Tibial artery (tissue), 4 donors: ENCODE data around the gene SIK1.
"Not testable (repeated sequence)": the region's sequence is repeated elsewhere in the genome, so short reads cannot be mapped to it uniquely, and the experiment has no call there.

Experiments used
- DNase-seq, 2 donors: peaks; one replicate each; pipeline ENCODE4 v3.0.0-alpha.2; 2019
- H3K27ac ChIP-seq, 2 donors: fragments of 200-600 bp; sonication (generic) in 1 of 2; 1 replicate in 1 of 2; 2 replicates in 1 of 2; pipeline ENCODE4 v1.5.1; 2018 to 2019; ENCODE audit warnings: mild to moderate bottlenecking in 1 of 2
- H3K27me3 ChIP-seq, 2 donors: fragments of 200-600 bp; sonication (generic) in 1 of 2; one replicate each; pipeline versions ENCODE4 v1.5.1 to v1.6.0; 2016 to 2019
- H3K36me3 ChIP-seq, 3 donors: fragments of 200-600 bp; sonication (generic) in 2 of 3; one replicate each; pipeline ENCODE4 v1.5.1; 2016 to 2019; ENCODE audit warnings: mild to moderate bottlenecking in 2 of 3
- H3K4me1 ChIP-seq, 4 donors: fragments of 200-600 bp; sonication (generic) in 2 of 4; 1 replicate in 3 of 4; 2 replicates in 1 of 4; pipeline ENCODE4 v1.5.1; 2016 to 2019
- H3K4me3 ChIP-seq, 2 donors: fragments of 200-600 bp; sonication (generic) in 1 of 2; 1 replicate in 1 of 2; 2 replicates in 1 of 2; pipeline ENCODE4 v1.5.1; 2018 to 2019; ENCODE audit warnings: mild to moderate bottlenecking in 2 of 2
- H3K9me3 ChIP-seq, 3 donors: fragments of 200-600 bp; sonication (generic) in 1 of 3; one replicate each; pipeline ENCODE4 v1.5.1; 2016 to 2019
- intact Hi-C: fragments of 100-400 bp; cut with DNase I; formaldehyde crosslinking; loops from one replicate; pipeline ENCODE4 v1.15.0; 2023; ENCODE audit warnings: low total_unique reads

Gene SIK1

GRCh38 chr21:43426004-43426403, 927 bp downstream of the SIK1 start:
- H3K4me1 ChIP-seq, H3K27me3 ChIP-seq, H3K27ac ChIP-seq, intact Hi-C loops, H3K36me3 ChIP-seq, H3K9me3 ChIP-seq, DNase-seq, H3K4me3 ChIP-seq: not testable (repeated sequence)

GRCh38 chr21:43419475-43419874, 7.5 kb downstream of the SIK1 start:
- H3K36me3 ChIP-seq, DNase-seq, H3K4me1 ChIP-seq, H3K4me3 ChIP-seq, H3K9me3 ChIP-seq, H3K27me3 ChIP-seq, H3K27ac ChIP-seq, intact Hi-C loops: not testable (repeated sequence)

- DNase-seq, H3K4me3 ChIP-seq, H3K27me3 ChIP-seq, intact Hi-C loops, H3K4me1 ChIP-seq, H3K27ac ChIP-seq, H3K9me3 ChIP-seq, H3K36me3 ChIP-seq: not testable (repeated sequence)
Observed at GRCh38 chr21:43414576-43414975, 12.4 kb downstream of the SIK1 start.

GRCh38 chr21:43412020-43412788, 14.7 kb downstream of the SIK1 start:
- H3K36me3 ChIP-seq, intact Hi-C loops, H3K27ac ChIP-seq, H3K4me1 ChIP-seq, H3K27me3 ChIP-seq, H3K9me3 ChIP-seq, DNase-seq, H3K4me3 ChIP-seq: not testable (repeated sequence)

GRCh38 chr21:43410456-43411068, 16.4 kb downstream of the SIK1 start:
- intact Hi-C loops, result not testable (repeated sequence)

GRCh38 chr21:43407139-43407538, 19.8 kb downstream of the SIK1 start:
- H3K27ac ChIP-seq, H3K4me1 ChIP-seq, H3K9me3 ChIP-seq, H3K27me3 ChIP-seq, H3K4me3 ChIP-seq, DNase-seq, H3K36me3 ChIP-seq, intact Hi-C loops: not testable (repeated sequence)

More at GRCh38 chr21:43410456-43411068, 16.4 kb downstream of the SIK1 start:
- not testable (repeated sequence) for H3K36me3 ChIP-seq, H3K27me3 ChIP-seq, H3K4me1 ChIP-seq, H3K27ac ChIP-seq, DNase-seq, H3K9me3 ChIP-seq, H3K4me3 ChIP-seq

GRCh38 chr21:43404450-43404849, 22.5 kb downstream of the SIK1 start:
- H3K4me1 ChIP-seq, H3K36me3 ChIP-seq, DNase-seq, intact Hi-C loops, H3K27ac ChIP-seq, H3K27me3 ChIP-seq, H3K9me3 ChIP-seq, H3K4me3 ChIP-seq: not testable (repeated sequence)

GRCh38 chr21:43403651-43404430, 23.1 kb downstream of the SIK1 start:
- intact Hi-C loops, H3K4me3 ChIP-seq, H3K27me3 ChIP-seq, H3K27ac ChIP-seq, DNase-seq, H3K4me1 ChIP-seq, H3K36me3 ChIP-seq, H3K9me3 ChIP-seq: not testable (repeated sequence)

GRCh38 chr21:43401125-43401524, 25.8 kb downstream of the SIK1 start:
- H3K9me3 ChIP-seq, DNase-seq, H3K27me3 ChIP-seq, H3K36me3 ChIP-seq, H3K4me3 ChIP-seq, H3K4me1 ChIP-seq, intact Hi-C loops, H3K27ac ChIP-seq: not testable (repeated sequence)

- H3K9me3 ChIP-seq, intact Hi-C loops, DNase-seq, H3K36me3 ChIP-seq, H3K4me3 ChIP-seq, H3K4me1 ChIP-seq, H3K27me3 ChIP-seq, H3K27ac ChIP-seq: not testable (repeated sequence)
Observed at GRCh38 chr21:43399595-43400015, 27.3 kb downstream of the SIK1 start.

GRCh38 chr21:43399136-43399535, 27.8 kb downstream of the SIK1 start:
- H3K27ac ChIP-seq, H3K36me3 ChIP-seq, H3K4me1 ChIP-seq, H3K9me3 ChIP-seq, intact Hi-C loops, H3K27me3 ChIP-seq, DNase-seq, H3K4me3 ChIP-seq: not testable (repeated sequence)

GRCh38 chr21:43398533-43398932, 28.4 kb downstream of the SIK1 start:
- H3K9me3 ChIP-seq, H3K27ac ChIP-seq, intact Hi-C loops, H3K4me3 ChIP-seq, H3K27me3 ChIP-seq, H3K4me1 ChIP-seq, DNase-seq, H3K36me3 ChIP-seq: not testable (repeated sequence)

- H3K9me3 ChIP-seq, DNase-seq, intact Hi-C loops, H3K4me3 ChIP-seq, H3K4me1 ChIP-seq, H3K36me3 ChIP-seq, H3K27me3 ChIP-seq, H3K27ac ChIP-seq: not testable (repeated sequence)
Observed at GRCh38 chr21:43398000-43398399, 28.9 kb downstream of the SIK1 start.

GRCh38 chr21:43397439-43397808, 29.5 kb downstream of the SIK1 start:
- H3K27ac ChIP-seq, H3K9me3 ChIP-seq, intact Hi-C loops, H3K27me3 ChIP-seq, H3K4me3 ChIP-seq, H3K36me3 ChIP-seq, DNase-seq, H3K4me1 ChIP-seq: not testable (repeated sequence)
